ENCODE results near the gene CDH4. TPM values are rescaled to one million over a fixed set of nuclear protein-coding genes. Genes with fewer than 3 reads are reported as not detected.

The CDH4 gene
- total and polyA plus RNA-seq, 2 of the 4 experiments (the other 2 are of a cell fraction), result 1.6 to 3.5 TPM

GRCh38 chr20:61633004-61633403, 380.9 kb downstream of the CDH4 start:
- Histone ChIP-seq H4K20me1 (ENCODE audit: insufficient read depth, low read length) (no peaks in the 10 kb centered on the region), H2BK5ac (ENCODE audit: low read depth, low read length, poor library complexity, severe bottlenecking) (peak overlapping the region; percentile 50), H2BK15ac (ENCODE audit: low read depth, low read length) (no peak overlapping the region), H2AFZ (replicated peaks; ENCODE audit: low read length, poor library complexity) (no peak overlapping the region), H3K79me1 (ENCODE audit: low read depth in 1 of 2, low read length in 2 of 2) (no peaks in the 10 kb centered on the region), H4K8ac (ENCODE audit: low read depth in 2 of 2, low read length in 2 of 2) (no peak overlapping the region), H3K4me1 (ENCODE audit: control insufficient read depth, insufficient read depth, low read length) (no peaks in the 10 kb centered on the region), H4K5ac (ENCODE audit: low read depth, low read length) (no peak overlapping the region), H3K56ac (ENCODE audit: extremely low read depth, insufficient read depth, low read length) (no peak overlapping the region), H2AK9ac (replicated peaks; ENCODE audit: low read depth, low read length, poor library complexity) (no peak overlapping the region), H3K9ac (ENCODE audit: low read depth, low read length) (no peak overlapping the region), H2BK120ac (ENCODE audit: low read depth, low read length) (no peak overlapping the region), H3K27me3 (ENCODE audit: control insufficient read depth, insufficient read depth, low read length) (no peaks in the 10 kb centered on the region; the same call in 1 of the 2 replicates), H3K14ac (replicated peaks; ENCODE audit: low read depth, low read length) (no peak overlapping the region), H3K4me3 (ENCODE audit: insufficient read depth, low read depth, low read length) (no peak overlapping the region), H3K27ac (ENCODE audit: insufficient read depth, low read length) (no peak overlapping the region), H2BK20ac (ENCODE audit: low read depth, low read length) (no peak overlapping the region), H3K36me3 (ENCODE audit: control insufficient read depth, insufficient read depth, low read length) (no peaks in the 10 kb centered on the region), H3K9me3 (ENCODE audit: control insufficient read depth, insufficient read depth, low read length) (no peaks in the 10 kb centered on the region), H4K91ac (ENCODE audit: insufficient read depth, low read depth, low read length) (no peak overlapping the region), H3K4me2 (ENCODE audit: low read depth, low read length) (no peak overlapping the region), H2AK5ac (ENCODE audit: low read depth, low read length) (no peak overlapping the region), H3K9me1 (ENCODE audit: insufficient read depth, low read length) (no peaks in the 10 kb centered on the region), H3K18ac (ENCODE audit: low read depth, low read length) (no peak overlapping the region), H3K23ac (ENCODE audit: low read depth, low read length) (no peak overlapping the region), H3K4ac (ENCODE audit: low read depth, low read length) (no peak overlapping the region)
- TF ChIP-seq FOS (IDR thresholded peaks at IDR 0.05; ENCODE audit: low read depth, low read length) (no peak), RFX5 (IDR thresholded peaks at IDR 0.05; ENCODE audit: low read depth, low read length) (no peak), NFE2L2 (IDR thresholded peaks at IDR 0.05; ENCODE audit: low read depth, low read length) (no peak), BHLHE40 (IDR thresholded peaks at IDR 0.05; ENCODE audit: low read depth, low read length) (no peak), ELK1 (IDR thresholded peaks at IDR 0.05; ENCODE audit: borderline replicate concordance, low read depth, low read length) (no peak), RAD21 (IDR thresholded peaks at IDR 0.05; ENCODE audit: low read length) (no peak), USF2 (IDR thresholded peaks at IDR 0.05; ENCODE audit: low read depth, low read length) (no peak), RCOR1 (IDR thresholded peaks at IDR 0.05; ENCODE audit: insufficient replicate concordance, low read length) (no peak), CHD1 (IDR thresholded peaks at IDR 0.05; ENCODE audit: low read depth, low read length) (no peak), CEBPB (IDR thresholded peaks at IDR 0.05; ENCODE audit: low read depth, low read length) (no peak), MAZ (IDR thresholded peaks at IDR 0.05; ENCODE audit: borderline replicate concordance, low read depth, low read length) (no peak), MXI1 (IDR thresholded peaks at IDR 0.05; ENCODE audit: borderline replicate concordance, low read depth, low read length) (no peak), MAFK (IDR thresholded peaks at IDR 0.05; ENCODE audit: low read depth, low read length) (no peak)
- TF ChIP-seq, protein P1, sequence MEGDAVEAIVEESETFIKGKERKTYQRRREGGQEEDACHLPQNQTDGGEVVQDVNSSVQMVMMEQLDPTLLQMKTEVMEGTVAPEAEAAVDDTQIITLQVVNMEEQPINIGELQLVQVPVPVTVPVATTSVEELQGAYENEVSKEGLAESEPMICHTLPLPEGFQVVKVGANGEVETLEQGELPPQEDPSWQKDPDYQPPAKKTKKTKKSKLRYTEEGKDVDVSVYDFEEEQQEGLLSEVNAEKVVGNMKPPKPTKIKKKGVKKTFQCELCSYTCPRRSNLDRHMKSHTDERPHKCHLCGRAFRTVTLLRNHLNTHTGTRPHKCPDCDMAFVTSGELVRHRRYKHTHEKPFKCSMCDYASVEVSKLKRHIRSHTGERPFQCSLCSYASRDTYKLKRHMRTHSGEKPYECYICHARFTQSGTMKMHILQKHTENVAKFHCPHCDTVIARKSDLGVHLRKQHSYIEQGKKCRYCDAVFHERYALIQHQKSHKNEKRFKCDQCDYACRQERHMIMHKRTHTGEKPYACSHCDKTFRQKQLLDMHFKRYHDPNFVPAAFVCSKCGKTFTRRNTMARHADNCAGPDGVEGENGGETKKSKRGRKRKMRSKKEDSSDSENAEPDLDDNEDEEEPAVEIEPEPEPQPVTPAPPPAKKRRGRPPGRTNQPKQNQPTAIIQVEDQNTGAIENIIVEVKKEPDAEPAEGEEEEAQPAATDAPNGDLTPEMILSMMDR (conservative IDR thresholded peaks at IDR 0.05; ENCODE audit: low read depth, low read length), result no peak
- CTCF ChIA-PET, result no interaction called here
- POLR2A ChIA-PET (ENCODE audit: unreplicated experiment), result no interaction called here
- in situ Hi-C loops (cut with MboI; ENCODE audit: low sequenced_read_pairs), result no loop called here
- WGBS, 2 experiments (ENCODE audit: extremely low coverage in 2 of 2, insufficient read length in 1 of 2), result 64% methylated on average over 1 of the region's 1 CpG; no CpG with 5 or more reads in 1 of the 2 experiments
- intact Hi-C loops (cut with micrococcal nuclease), result no loop called here
- dilution Hi-C loops (cut with HindIII; ENCODE audit: low sequenced_read_pairs, unreplicated experiment), result no loop called here
- no peak for ATAC-seq (ENCODE audit: low read depth)
- no TSS peak for BruUV-seq (replicated peaks)
- no peak for DNase-seq

All from IMR-90 (cell line).